ENCODE results near the gene SGCB. TPM values are rescaled to one million over a fixed set of nuclear protein-coding genes. Genes with fewer than 3 reads are reported as not detected.

The SGCB gene
- total RNA-seq, 1 experiment from 2014 or later: 32.8 TPM

GRCh38 chr4:52010986-52011385 lies 27.1 kb downstream of the SGCB start:
- H3K27ac ChIP-seq: no peak overlapping the region
- no peaks in the 10 kb centered on the region for H3K27me3 ChIP-seq (replicated peaks)
- H3K4me3 ChIP-seq: no peak overlapping the region
- no peak for DNase-seq (ENCODE audit: low read depth in 1 of 2, low spot score in 2 of 2)
- no peaks in the 10 kb centered on the region for H3K9me3 ChIP-seq (replicated peaks)
- H3K4me1 ChIP-seq (replicated peaks): no peaks in the 10 kb centered on the region
- no peaks in the 10 kb centered on the region; the same call in 1 of the 2 replicates for H3K36me3 ChIP-seq

- H3K4me1 ChIP-seq (replicated peaks): no peaks in the 10 kb centered on the region
- no peak overlapping the region for H3K27ac ChIP-seq
- no peak for DNase-seq (ENCODE audit: low read depth in 1 of 2, low spot score in 2 of 2)
- no peak overlapping the region for H3K4me3 ChIP-seq
- H3K9me3 ChIP-seq (replicated peaks): no peaks in the 10 kb centered on the region
- H3K36me3 ChIP-seq: no peaks in the 10 kb centered on the region; the same call in 1 of the 2 replicates
- no peaks in the 10 kb centered on the region for H3K27me3 ChIP-seq (replicated peaks)
Observed at GRCh38 chr4:52006887-52007286, 31.2 kb downstream of the SGCB start.

GRCh38 chr4:52005604-52006273 lies 32.4 kb downstream of the SGCB start:
- Histone ChIP-seq H3K27me3 (replicated peaks) (no peaks in the 10 kb centered on the region), H3K27ac (no peak overlapping the region), H3K36me3 (no peaks in the 10 kb centered on the region), H3K9me3 (replicated peaks) (no peaks in the 10 kb centered on the region), H3K4me1 (replicated peaks) (no peaks in the 10 kb centered on the region), H3K4me3 (no peak overlapping the region)
- DNase-seq (ENCODE audit: low read depth in 1 of 2, low spot score in 2 of 2): no peak

GRCh38 chr4:52004414-52004813 lies 33.7 kb downstream of the SGCB start:
- Histone ChIP-seq H3K27me3 (replicated peaks) (no peaks in the 10 kb centered on the region), H3K36me3 (no peaks in the 10 kb centered on the region), H3K4me3 (no peak overlapping the region), H3K4me1 (replicated peaks) (no peaks in the 10 kb centered on the region), H3K9me3 (replicated peaks) (no peaks in the 10 kb centered on the region), H3K27ac (no peak overlapping the region)
- DNase-seq (ENCODE audit: low read depth in 1 of 2, low spot score in 2 of 2): no peak

- no peak for DNase-seq (ENCODE audit: low read depth in 1 of 2, low spot score in 2 of 2)
- H3K4me3 ChIP-seq: no peak overlapping the region
- no peaks in the 10 kb centered on the region for H3K36me3 ChIP-seq
- H3K27ac ChIP-seq: no peak overlapping the region
- no peaks in the 10 kb centered on the region for H3K27me3 ChIP-seq (replicated peaks)
- H3K9me3 ChIP-seq (replicated peaks): no peaks in the 10 kb centered on the region
- H3K4me1 ChIP-seq (replicated peaks): no peaks in the 10 kb centered on the region
Observed at GRCh38 chr4:52001616-52002015, 36.5 kb downstream of the SGCB start.

GRCh38 chr4:51999250-51999649 lies 38.8 kb downstream of the SGCB start:
- DNase-seq (ENCODE audit: low read depth in 1 of 2, low spot score in 2 of 2): no peak
- Histone ChIP-seq H3K36me3 (no peaks in the 10 kb centered on the region), H3K27me3 (replicated peaks) (no peaks in the 10 kb centered on the region), H3K4me3 (no peak overlapping the region), H3K4me1 (replicated peaks) (no peaks in the 10 kb centered on the region), H3K9me3 (replicated peaks) (no peaks in the 10 kb centered on the region), H3K27ac (no peak overlapping the region)

- no peaks in the 10 kb centered on the region for H3K4me1 ChIP-seq (replicated peaks)
- no peaks in the 10 kb centered on the region for H3K9me3 ChIP-seq (replicated peaks)
- no peak overlapping the region for H3K4me3 ChIP-seq
- DNase-seq (ENCODE audit: low read depth in 1 of 2, low spot score in 2 of 2): no peak
- no peak overlapping the region for H3K27ac ChIP-seq
- H3K27me3 ChIP-seq (replicated peaks): no peaks in the 10 kb centered on the region
- H3K36me3 ChIP-seq: no peaks in the 10 kb centered on the region
Observed at GRCh38 chr4:51998837-51999236, 39.3 kb downstream of the SGCB start.

- H3K4me1 ChIP-seq (replicated peaks): no peaks in the 10 kb centered on the region
- H3K36me3 ChIP-seq: no peaks in the 10 kb centered on the region
Observed at GRCh38 chr4:51997647-51998046, 40.5 kb downstream of the SGCB start.

GRCh38 chr4:51995647-51996220 lies 42.4 kb downstream of the SGCB start:
- Histone ChIP-seq H3K27ac (no peak overlapping the region), H3K9me3 (replicated peaks) (no peaks in the 10 kb centered on the region), H3K36me3 (no peaks in the 10 kb centered on the region), H3K4me1 (replicated peaks) (no peaks in the 10 kb centered on the region), H3K4me3 (no peak overlapping the region), H3K27me3 (replicated peaks) (no peaks in the 10 kb centered on the region)
- DNase-seq (ENCODE audit: low read depth in 1 of 2, low spot score in 2 of 2): no peak

More at GRCh38 chr4:51997647-51998046, 40.5 kb downstream of the SGCB start:
- H3K27me3 ChIP-seq (replicated peaks): no peaks in the 10 kb centered on the region
- no peak for DNase-seq (ENCODE audit: low read depth in 1 of 2, low spot score in 2 of 2)
- H3K9me3 ChIP-seq (replicated peaks): no peaks in the 10 kb centered on the region
- no peak overlapping the region for H3K4me3 ChIP-seq
- no peak overlapping the region for H3K27ac ChIP-seq

Other genes with a start within 250 kb of the SGCB start
- 30.4 and 65.2 TPM in 2 replicates for gene DCUN1D4, start 195.1 kb downstream of the SGCB start, total RNA-seq (2014; rRNA removed; shearing (Covaris generic))
- 0.05 TPM in 1 of 2 replicates, not detected in the other for gene LRRC66, start 17.9 kb downstream of the SGCB start, total RNA-seq (2014; rRNA removed; shearing (Covaris generic))
- gene SPATA18, start 13.0 kb upstream of the SGCB start, total RNA-seq (2014; rRNA removed; shearing (Covaris generic)): 0.11 TPM in 1 of 2 replicates, not detected in the other

Measured in SJSA1 (cell line).